ENCODE measurements around the gene NCEH1.
"Not testable (repeated sequence)": the region's sequence is repeated elsewhere in the genome, so short reads cannot be mapped to it uniquely, and the experiment has no call there.

NCEH1 gene

GRCh38 chr3:172612871-172613678 lies 97.8 kb downstream of the NCEH1 start:
- ATAC-seq: no peak

GRCh38 chr3:172609750-172610149 lies 101.1 kb downstream of the NCEH1 start:
- no peak for ATAC-seq
- no peak for DNase-seq

More at GRCh38 chr3:172612871-172613678, 97.8 kb downstream of the NCEH1 start:
- no peak for DNase-seq

GRCh38 chr3:172608575-172608974 lies 102.3 kb downstream of the NCEH1 start:
- ATAC-seq (no peak), DNase-seq (no peak)

- no peak for DNase-seq
- ATAC-seq: peak; percentile 40
Measured at GRCh38 chr3:172607305-172608121, 103.4 kb downstream of the NCEH1 start.

- DNase-seq (no peak), ATAC-seq (no peak)
Measured at GRCh38 chr3:172606021-172606420, 104.8 kb downstream of the NCEH1 start.

- DNase-seq (no peak), ATAC-seq (no peak)
Measured at GRCh38 chr3:172604895-172605646, 105.8 kb downstream of the NCEH1 start.

- ATAC-seq (no peak), DNase-seq (no peak)
Measured at GRCh38 chr3:172601066-172601832, 109.6 kb downstream of the NCEH1 start.

GRCh38 chr3:172600644-172601065 lies 110.2 kb downstream of the NCEH1 start:
- DNase-seq: no peak
- ATAC-seq: no peak

- ATAC-seq (no peak), DNase-seq (no peak)
Measured at GRCh38 chr3:172598904-172599303, 112.0 kb downstream of the NCEH1 start.

GRCh38 chr3:172596394-172596706 lies 114.5 kb downstream of the NCEH1 start:
- DNase-seq (no peak), ATAC-seq (no peak)

- DNase-seq (peak; percentile 27), ATAC-seq (no peak)
Measured at GRCh38 chr3:172595664-172596393, 115.0 kb downstream of the NCEH1 start.

- not testable (repeated sequence) for DNase-seq, ATAC-seq
Measured at GRCh38 chr3:172594900-172595663, 115.8 kb downstream of the NCEH1 start.

- DNase-seq (peak; percentile 28), ATAC-seq (peak; percentile 7)
Measured at GRCh38 chr3:172592898-172593669, 117.8 kb downstream of the NCEH1 start.

GRCh38 chr3:172591876-172592771 lies 118.7 kb downstream of the NCEH1 start:
- peak; percentile 92 for ATAC-seq
- DNase-seq: peak; percentile 88

- DNase-seq: no peak
- ATAC-seq: no peak
Measured at GRCh38 chr3:172591125-172591605, 119.7 kb downstream of the NCEH1 start.

GRCh38 chr3:172586436-172586835 lies 124.4 kb downstream of the NCEH1 start:
- DNase-seq (no peak), ATAC-seq (no peak)

GRCh38 chr3:172585954-172586353 lies 124.9 kb downstream of the NCEH1 start:
- DNase-seq: no peak
- no peak for ATAC-seq

- ATAC-seq: no peak
- DNase-seq: no peak
Measured at GRCh38 chr3:172582712-172583111, 128.2 kb downstream of the NCEH1 start.

Data from stimulated activated naive CD8-positive, alpha-beta T cell treated with anti-CD3 and anti-CD28 coated beads, Interleukin-15, Interleukin-2, amounts not matched to agents 100 U/mL and 50 U/mL, for 24 hours (primary cell).